HEK293 (cell line): ENCODE data around the gene HLA-DMB.

Source experiments
- CTCF ChIA-PET: fragments of 350-600 bp; formaldehyde crosslinking; extraction: SDS; loops from one replicate; lab custom pipeline; 2021; ENCODE audit warnings: antibody characterized with exemption; lab: Yijun Ruan, JAX
- POLR2A ChIA-PET: fragments of 300-600 bp; formaldehyde crosslinking; extraction: SDS; loops from one replicate; lab custom pipeline; 2020; ENCODE audit warnings: antibody characterized with exemption, inconsistent platforms; lab: Yijun Ruan, JAX
- H3K27ac ChIP-seq: fragments of 200-500 bp; sonication (Bioruptor generic); 2 replicates; pipeline ENCODE4 v1.5.1; 2014; ENCODE audit warnings: low read depth, low read length, control low read depth, inconsistent platforms; ENCODE audit errors: extremely low read depth
- H3K36me3 ChIP-seq, 2 experiments: fragments of 200-500 bp in 1 of 2; sonication (Bioruptor generic) in 1 of 2; 1 replicate in 1 of 2; 2 replicates in 1 of 2; pipeline ENCODE4 v1.5.1; 2014 to 2017; ENCODE audit warnings: inconsistent platforms in 2 of 2, low read length in 2 of 2; ENCODE audit not compliant: control insufficient read depth in 2 of 2, insufficient read depth in 1 of 2
- H3K4me1 ChIP-seq: fragments of 200-500 bp; sonication (Bioruptor generic); 2 replicates; pipeline ENCODE4 v1.5.1; 2014; ENCODE audit warnings: mild to moderate bottlenecking, low read length, inconsistent platforms; ENCODE audit not compliant: control insufficient read depth, insufficient read depth
- H3K4me3 ChIP-seq: 2 replicates; pipeline ENCODE4 v1.5.1; 2011; ENCODE audit warnings: low read depth, mild to moderate bottlenecking, control low read depth, low read length, moderate library complexity
- H3K9me3 ChIP-seq: fragments of 200-500 bp; sonication (Bioruptor generic); 2 replicates; pipeline ENCODE4 v1.5.1; 2014; ENCODE audit warnings: low read depth, low read length, inconsistent platforms; ENCODE audit not compliant: control insufficient read depth, insufficient read depth
- HOXC10 ChIP-seq: sonication (generic); formaldehyde crosslinking; IDR thresholded peaks from 2 replicates; pipeline ENCODE4 v1.8.1; 2023; ENCODE audit warnings: mild to moderate bottlenecking, missing genetic modification reagents
- IKZF3 ChIP-seq: fragments of 450-650 bp; IDR thresholded peaks from 2 replicates; pipeline ENCODE4 v1.5.0; 2018; ENCODE audit warnings: missing biosample characterization, mild to moderate bottlenecking, missing genetic modification characterization, moderate library complexity
- KLF16 ChIP-seq: fragments of 450-650 bp; formaldehyde crosslinking; IDR thresholded peaks from 2 replicates; pipeline ENCODE4 v1.5.1; 2017; ENCODE audit warnings: missing biosample characterization, missing genetic modification characterization
- PRDM1 ChIP-seq: fragments of 450-650 bp; formaldehyde crosslinking; IDR thresholded peaks from 2 replicates; pipeline ENCODE4; 2016; ENCODE audit warnings: missing biosample characterization, missing genetic modification characterization
- REPIN1 ChIP-seq: fragments of 450-650 bp; formaldehyde crosslinking; IDR thresholded peaks from 2 replicates; pipeline ENCODE4 v1.5.1; 2017; ENCODE audit warnings: missing biosample characterization, missing genetic modification characterization, low read depth
- SCRT1 ChIP-seq: fragments of 450-650 bp; formaldehyde crosslinking; IDR thresholded peaks from 2 replicates; pipeline ENCODE4 v1.5.1; 2016; ENCODE audit warnings: missing biosample characterization, missing genetic modification characterization, borderline replicate concordance
- SCRT2 ChIP-seq: fragments of 450-650 bp; formaldehyde crosslinking; IDR thresholded peaks from 2 replicates; pipeline ENCODE4 v1.5.1; 2016; ENCODE audit warnings: missing biosample characterization, missing genetic modification characterization
- SETDB1 ChIP-seq: IDR thresholded peaks from one replicate; pipeline ENCODE4 v1.6.1; 2017; ENCODE audit warnings: mild to moderate bottlenecking, low read length, moderate library complexity, mixed read lengths; ENCODE audit not compliant: insufficient read length
- SP2 ChIP-seq: fragments of 450-650 bp; formaldehyde crosslinking; IDR thresholded peaks from 2 replicates; pipeline ENCODE4 v1.5.1; 2016; ENCODE audit warnings: missing biosample characterization, missing genetic modification characterization
- TCF7L2 ChIP-seq: IDR thresholded peaks from 2 replicates; pipeline ENCODE4 v1.6.1; 2011; ENCODE audit warnings: low read depth, mild to moderate bottlenecking, inconsistent platforms, low read length, moderate library complexity, borderline replicate concordance
- ZBTB20 ChIP-seq: fragments of 450-650 bp; formaldehyde crosslinking; IDR thresholded peaks from 2 replicates; pipeline ENCODE4 v1.5.1; 2016; ENCODE audit warnings: missing biosample characterization, missing genetic modification characterization
- ZBTB7A ChIP-seq: fragments of 450-650 bp; formaldehyde crosslinking; IDR thresholded peaks from 2 replicates; pipeline ENCODE4 v1.5.1; 2016; ENCODE audit warnings: low read depth, missing biosample characterization, missing genetic modification characterization
- ZNF121 ChIP-seq: fragments of 450-650 bp; formaldehyde crosslinking; IDR thresholded peaks from 2 replicates; pipeline ENCODE4 v1.5.1; 2016; ENCODE audit warnings: missing biosample characterization, missing genetic modification characterization
- ZNF266 ChIP-seq: fragments of 450-650 bp; formaldehyde crosslinking; IDR thresholded peaks from 2 replicates; pipeline ENCODE4 v1.5.1; 2016; ENCODE audit warnings: missing biosample characterization, missing genetic modification characterization, low read depth
- ZNF335 ChIP-seq: fragments of 450-650 bp; formaldehyde crosslinking; conservative IDR thresholded peaks from 2 replicates; pipeline ENCODE4 v1.5.1; 2016; ENCODE audit warnings: missing biosample characterization, missing genetic modification characterization
- ZNF350 ChIP-seq: fragments of 450-650 bp; formaldehyde crosslinking; IDR thresholded peaks from 2 replicates; pipeline ENCODE4 v1.5.0; 2017; ENCODE audit warnings: missing biosample characterization, mild to moderate bottlenecking, missing genetic modification characterization
- ZNF37A ChIP-seq: fragments of 450-650 bp; IDR thresholded peaks from 2 replicates; pipeline ENCODE4 v1.5.1; 2018; ENCODE audit warnings: missing biosample characterization, missing genetic modification characterization
- ZNF391 ChIP-seq: fragments of 450-650 bp; formaldehyde crosslinking; IDR thresholded peaks from 2 replicates; pipeline ENCODE4 v1.5.1; 2016; ENCODE audit warnings: low read depth, missing biosample characterization, missing genetic modification characterization, borderline replicate concordance
- ZNF394 ChIP-seq: fragments of 450-650 bp; formaldehyde crosslinking; IDR thresholded peaks from 2 replicates; pipeline ENCODE4 v1.5.1; 2016; ENCODE audit warnings: missing biosample characterization, missing genetic modification characterization, mild to moderate bottlenecking, moderate library complexity, borderline replicate concordance
- ZNF416 ChIP-seq: fragments of 450-650 bp; formaldehyde crosslinking; IDR thresholded peaks from 2 replicates; pipeline ENCODE4 v1.5.1; 2016; ENCODE audit warnings: missing biosample characterization, missing genetic modification characterization
- ZNF433 ChIP-seq: fragments of 450-650 bp; formaldehyde crosslinking; IDR thresholded peaks from 2 replicates; pipeline ENCODE4 v1.5.1; 2016; ENCODE audit warnings: missing biosample characterization, missing genetic modification characterization, low read depth
- ZNF555 ChIP-seq: fragments of 450-650 bp; formaldehyde crosslinking; conservative IDR thresholded peaks from 2 replicates; pipeline ENCODE4 v1.5.1; 2017; ENCODE audit warnings: missing biosample characterization, mild to moderate bottlenecking, missing genetic modification characterization, inconsistent platforms
- ZNF600 ChIP-seq: fragments of 450-650 bp; formaldehyde crosslinking; IDR thresholded peaks from 2 replicates; pipeline ENCODE4 v1.5.1; 2016; ENCODE audit warnings: missing biosample characterization, missing genetic modification characterization
- ZNF843 ChIP-seq: fragments of 450-650 bp; formaldehyde crosslinking; IDR thresholded peaks from 2 replicates; pipeline ENCODE4 v1.5.1; 2016; ENCODE audit warnings: missing biosample characterization, missing genetic modification characterization
- TF ChIP-seq, protein P1 (sequence below): fragments of 450-650 bp; formaldehyde crosslinking; IDR thresholded peaks from 2 replicates; pipeline ENCODE4 v1.5.1; 2017; ENCODE audit warnings: missing biosample characterization, missing genetic modification characterization
- TF ChIP-seq, protein P2 (sequence below): fragments of 450-650 bp; formaldehyde crosslinking; optimal IDR thresholded peaks from 2 replicates; pipeline ENCODE3; 2016; ENCODE audit warnings: missing biosample characterization, mild to moderate bottlenecking, missing genetic modification characterization

HLA-DMB gene

DNA sequence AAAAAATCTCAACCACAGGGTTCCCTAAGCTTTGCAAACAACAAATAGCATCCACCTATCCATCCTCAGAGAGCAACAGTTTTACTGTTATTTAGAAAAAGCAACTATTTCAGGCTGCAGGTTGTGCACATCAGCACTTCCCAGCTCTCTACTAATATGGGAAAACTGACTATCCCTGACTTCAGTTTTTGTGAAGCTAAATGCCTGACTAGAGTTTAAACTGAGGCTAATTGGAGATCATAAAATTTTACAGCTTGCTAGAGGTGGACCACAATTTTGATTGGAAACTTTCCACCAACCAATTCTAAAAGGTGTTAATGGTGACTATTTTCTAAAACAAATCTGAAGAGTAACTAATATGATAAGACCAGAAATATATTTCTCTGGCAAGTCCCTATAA, 36.9 kb downstream of the HLA-DMB start (continued):
- TF ChIP-seq, protein P1, sequence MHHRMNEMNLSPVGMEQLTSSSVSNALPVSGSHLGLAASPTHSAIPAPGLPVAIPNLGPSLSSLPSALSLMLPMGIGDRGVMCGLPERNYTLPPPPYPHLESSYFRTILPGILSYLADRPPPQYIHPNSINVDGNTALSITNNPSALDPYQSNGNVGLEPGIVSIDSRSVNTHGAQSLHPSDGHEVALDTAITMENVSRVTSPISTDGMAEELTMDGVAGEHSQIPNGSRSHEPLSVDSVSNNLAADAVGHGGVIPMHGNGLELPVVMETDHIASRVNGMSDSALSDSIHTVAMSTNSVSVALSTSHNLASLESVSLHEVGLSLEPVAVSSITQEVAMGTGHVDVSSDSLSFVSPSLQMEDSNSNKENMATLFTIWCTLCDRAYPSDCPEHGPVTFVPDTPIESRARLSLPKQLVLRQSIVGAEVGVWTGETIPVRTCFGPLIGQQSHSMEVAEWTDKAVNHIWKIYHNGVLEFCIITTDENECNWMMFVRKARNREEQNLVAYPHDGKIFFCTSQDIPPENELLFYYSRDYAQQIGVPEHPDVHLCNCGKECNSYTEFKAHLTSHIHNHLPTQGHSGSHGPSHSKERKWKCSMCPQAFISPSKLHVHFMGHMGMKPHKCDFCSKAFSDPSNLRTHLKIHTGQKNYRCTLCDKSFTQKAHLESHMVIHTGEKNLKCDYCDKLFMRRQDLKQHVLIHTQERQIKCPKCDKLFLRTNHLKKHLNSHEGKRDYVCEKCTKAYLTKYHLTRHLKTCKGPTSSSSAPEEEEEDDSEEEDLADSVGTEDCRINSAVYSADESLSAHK (tag by site-specific recombination), result peak; percentile 43; the same call in 1 of the 2 replicates
- TF ChIP-seq IKZF3 (tag by site-specific recombination) (peak; percentile 48; the same call in 1 of the 2 replicates), ZNF37A (no peak), ZNF391 (tag by site-specific recombination) (no peak)

DNA sequence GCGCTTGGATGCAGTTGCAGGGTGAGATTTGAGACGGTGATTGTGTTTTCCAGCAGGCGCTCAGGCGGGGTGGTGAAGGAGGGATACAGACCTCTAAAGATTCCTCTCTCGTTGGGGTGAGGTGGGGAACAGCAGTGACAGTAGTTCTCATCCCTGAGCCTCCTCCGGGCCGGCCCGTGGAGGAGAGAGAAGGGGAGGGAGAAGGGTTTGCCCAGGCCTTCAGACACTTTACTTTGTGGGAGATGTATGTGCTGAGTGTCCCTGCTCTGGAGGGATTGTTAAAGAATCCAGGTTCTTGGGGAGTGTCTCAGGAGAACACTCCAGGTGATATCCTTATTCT, 45.9 kb downstream of the HLA-DMB start:
- Histone ChIP-seq H3K4me3 (peak overlapping the region; percentile 66), H3K4me1 (peaks cover 5% of the 10 kb centered on the region)
- peak; percentile 26; the same call in 1 of the 2 replicates for TF ChIP-seq PRDM1
- TF ChIP-seq, protein P2, sequence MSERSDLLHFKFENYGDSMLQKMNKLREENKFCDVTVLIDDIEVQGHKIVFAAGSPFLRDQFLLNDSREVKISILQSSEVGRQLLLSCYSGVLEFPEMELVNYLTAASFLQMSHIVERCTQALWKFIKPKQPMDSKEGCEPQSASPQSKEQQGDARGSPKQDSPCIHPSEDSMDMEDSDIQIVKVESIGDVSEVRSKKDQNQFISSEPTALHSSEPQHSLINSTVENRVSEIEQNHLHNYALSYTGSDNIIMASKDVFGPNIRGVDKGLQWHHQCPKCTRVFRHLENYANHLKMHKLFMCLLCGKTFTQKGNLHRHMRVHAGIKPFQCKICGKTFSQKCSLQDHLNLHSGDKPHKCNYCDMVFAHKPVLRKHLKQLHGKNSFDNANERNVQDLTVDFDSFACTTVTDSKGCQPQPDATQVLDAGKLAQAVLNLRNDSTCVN (tag by site-specific recombination), result no peak
- TF ChIP-seq ZNF843 (tag by site-specific recombination), result no peak
- no peak for TF ChIP-seq SETDB1
- no peak for TF ChIP-seq ZNF416
- no peak for TF ChIP-seq ZNF266
- TF ChIP-seq ZNF433 (tag by site-specific recombination), result no peak
- no peak for TF ChIP-seq REPIN1
- no peak for TF ChIP-seq ZNF555 (tag by site-specific recombination)
- no peak for TF ChIP-seq ZNF350 (tag by site-specific recombination)
- no peak for TF ChIP-seq SCRT2 (tag by site-specific recombination)
- TF ChIP-seq SP2 (tag by site-specific recombination), result no peak
- TF ChIP-seq ZNF335 (tag by site-specific recombination), result peak; percentile 46; the same call in 1 of the 2 replicates
- TF ChIP-seq ZNF394 (tag by site-specific recombination), result no peak
- TF ChIP-seq TCF7L2, result no peak
- no peak; the same call in 1 of the 2 replicates for TF ChIP-seq ZNF600 (tag by site-specific recombination)
- no peak for TF ChIP-seq HOXC10 (CRISPR knock-in tag)
- no peak for TF ChIP-seq ZBTB7A (tag by site-specific recombination)
- TF ChIP-seq ZBTB20 (tag by site-specific recombination), result peak; percentile 74
- TF ChIP-seq KLF16 (tag by site-specific recombination), result no peak
- TF ChIP-seq SCRT1 (tag by site-specific recombination), result no peak
- no peak for TF ChIP-seq ZNF121 (tag by site-specific recombination)
- TF ChIP-seq, all 188 proteins: peak for 3
- no peaks in the 10 kb centered on the region for H3K9me3 ChIP-seq
- ChIA-PET POLR2A (interaction anchor here (0.5 to 7.3 kb wide), 26 partner anchors 9 to 1067 kb away, joined by 3 to 266 read pairs (median 6); partner anchors contain the start of genes BRD2, HLA-DMA, HLA-DMB and HSPA1B), CTCF (interaction anchor here (0.5 to 6.2 kb wide), 12 partner anchors 10 to 481 kb away, joined by 3 to 51 read pairs (median 6); partner anchors contain the start of gene HLA-DMA)
- H3K27ac ChIP-seq, result peak overlapping the region; percentile 96
- peaks cover 0 to 21% of the 10 kb centered on the region in 2 experiments; a peak in 1 of 3 replicates for H3K36me3 ChIP-seq
